Astrocyte of the spinal cord (primary cell): ENCODE measurements around the gene ADCY3.

ENCODE experiments used
- DNase-seq: peaks from one replicate; pipeline ENCODE4 v3.0.0; 2011; ENCODE audit warnings: low read depth, low spot score
- H3K4me3 ChIP-seq: 2 replicates; pipeline ENCODE4 v1.5.1; 2011; ENCODE audit warnings: low read depth, mild to moderate bottlenecking, low read length, moderate library complexity
- in situ Hi-C: cut with HindIII; loops from 2 replicates; pipeline ENCODE4 v1.10.0; 2017; ENCODE audit warnings: low sequenced_read_pairs
- TF ChIP-seq, protein P1 (sequence below): IDR thresholded peaks from 2 replicates; pipeline ENCODE4 v1.5.1; 2012; ENCODE audit warnings: low read depth, mild to moderate bottlenecking, low read length, inconsistent platforms

ADCY3 gene

GRCh38 chr2:24891201-24891600, 28.8 kb downstream of the ADCY3 start:
- TF ChIP-seq, protein P1, sequence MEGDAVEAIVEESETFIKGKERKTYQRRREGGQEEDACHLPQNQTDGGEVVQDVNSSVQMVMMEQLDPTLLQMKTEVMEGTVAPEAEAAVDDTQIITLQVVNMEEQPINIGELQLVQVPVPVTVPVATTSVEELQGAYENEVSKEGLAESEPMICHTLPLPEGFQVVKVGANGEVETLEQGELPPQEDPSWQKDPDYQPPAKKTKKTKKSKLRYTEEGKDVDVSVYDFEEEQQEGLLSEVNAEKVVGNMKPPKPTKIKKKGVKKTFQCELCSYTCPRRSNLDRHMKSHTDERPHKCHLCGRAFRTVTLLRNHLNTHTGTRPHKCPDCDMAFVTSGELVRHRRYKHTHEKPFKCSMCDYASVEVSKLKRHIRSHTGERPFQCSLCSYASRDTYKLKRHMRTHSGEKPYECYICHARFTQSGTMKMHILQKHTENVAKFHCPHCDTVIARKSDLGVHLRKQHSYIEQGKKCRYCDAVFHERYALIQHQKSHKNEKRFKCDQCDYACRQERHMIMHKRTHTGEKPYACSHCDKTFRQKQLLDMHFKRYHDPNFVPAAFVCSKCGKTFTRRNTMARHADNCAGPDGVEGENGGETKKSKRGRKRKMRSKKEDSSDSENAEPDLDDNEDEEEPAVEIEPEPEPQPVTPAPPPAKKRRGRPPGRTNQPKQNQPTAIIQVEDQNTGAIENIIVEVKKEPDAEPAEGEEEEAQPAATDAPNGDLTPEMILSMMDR, result no peak
- in situ Hi-C loops, result no loop called here
- DNase-seq, result no peak
- H3K4me3 ChIP-seq, result no peak overlapping the region

DNA sequence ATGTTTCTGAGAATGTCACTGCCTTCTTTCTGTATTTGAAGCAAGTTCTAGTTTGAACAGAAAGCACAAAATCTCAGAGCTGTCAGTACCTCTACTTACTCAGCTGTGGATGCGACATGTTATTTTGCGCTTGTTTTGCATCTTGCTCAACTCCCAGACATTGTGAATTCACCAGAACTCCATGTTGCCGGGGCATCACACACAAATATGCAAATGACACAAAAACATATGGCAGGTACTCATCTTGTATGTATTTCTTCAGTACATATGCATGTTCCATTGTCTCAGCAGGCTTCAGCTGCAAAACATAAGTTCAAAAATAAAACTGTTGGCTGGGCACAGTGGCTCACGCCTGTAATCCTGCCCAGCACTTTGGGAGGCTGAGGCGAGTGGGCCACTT, 30.8 kb downstream of the ADCY3 start:
- no peak overlapping the region for H3K4me3 ChIP-seq
- DNase-seq, result no peak
- in situ Hi-C loops, result no loop called here
- TF ChIP-seq, protein P1, result no peak

DNA sequence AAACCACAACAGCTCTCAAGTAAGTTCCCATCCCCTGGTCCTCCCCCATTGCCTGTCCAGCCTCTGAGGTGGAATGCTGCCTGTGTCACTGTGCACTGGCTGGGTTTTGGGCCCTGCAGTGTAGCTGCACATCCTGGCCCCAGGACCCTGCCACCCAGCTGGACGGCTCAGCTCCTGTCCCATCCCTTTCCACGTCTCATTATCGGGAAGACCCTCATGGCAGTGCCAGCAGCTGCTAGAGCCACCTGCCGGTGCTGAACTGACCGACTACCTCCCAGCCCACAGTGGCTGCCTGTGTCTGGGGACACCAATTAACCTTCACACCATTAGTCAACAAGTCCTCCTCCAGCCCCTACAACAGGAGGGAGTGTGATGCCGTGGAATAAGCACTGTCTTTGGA, 31.9 kb downstream of the ADCY3 start:
- TF ChIP-seq, protein P1, result no peak
- DNase-seq, result no peak
- no peak overlapping the region for H3K4me3 ChIP-seq
- in situ Hi-C loops, result no loop called here

DNA sequence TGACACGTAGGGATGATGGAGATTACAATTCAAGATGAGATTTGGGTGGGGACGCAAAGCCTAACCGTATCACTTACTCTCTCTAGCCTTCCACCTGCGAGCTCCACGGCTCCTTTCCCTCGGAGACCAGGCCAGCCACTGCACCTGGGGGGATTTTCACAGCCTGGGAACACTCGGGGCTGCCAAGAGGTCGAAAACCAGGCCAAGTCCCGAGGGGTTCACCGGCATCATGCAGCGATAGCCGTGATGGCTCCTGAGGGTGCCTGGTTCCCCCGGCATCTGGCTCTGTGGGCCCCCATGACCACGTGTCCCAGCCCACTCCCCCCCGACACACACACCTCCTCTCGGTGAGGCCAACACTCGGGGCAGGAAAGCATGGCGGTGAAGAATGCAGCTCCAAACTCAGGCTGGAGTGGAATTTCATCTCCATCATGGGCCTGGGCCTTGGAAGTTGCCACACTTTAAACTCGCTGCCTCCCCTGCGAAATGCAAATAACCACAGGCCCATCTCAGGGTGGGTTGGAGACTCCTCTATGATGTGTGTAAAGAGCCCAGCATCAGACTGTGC, 32.6 kb downstream of the ADCY3 start:
- TF ChIP-seq, protein P1, result no peak
- in situ Hi-C loops, result no loop called here
- no peak overlapping the region for H3K4me3 ChIP-seq
- no peak for DNase-seq

GRCh38 chr2:24886691-24887304, 33.2 kb downstream of the ADCY3 start:
- in situ Hi-C loops, result no loop called here
- TF ChIP-seq, protein P1, result no peak
- no peak overlapping the region for H3K4me3 ChIP-seq
- no peak for DNase-seq

DNA sequence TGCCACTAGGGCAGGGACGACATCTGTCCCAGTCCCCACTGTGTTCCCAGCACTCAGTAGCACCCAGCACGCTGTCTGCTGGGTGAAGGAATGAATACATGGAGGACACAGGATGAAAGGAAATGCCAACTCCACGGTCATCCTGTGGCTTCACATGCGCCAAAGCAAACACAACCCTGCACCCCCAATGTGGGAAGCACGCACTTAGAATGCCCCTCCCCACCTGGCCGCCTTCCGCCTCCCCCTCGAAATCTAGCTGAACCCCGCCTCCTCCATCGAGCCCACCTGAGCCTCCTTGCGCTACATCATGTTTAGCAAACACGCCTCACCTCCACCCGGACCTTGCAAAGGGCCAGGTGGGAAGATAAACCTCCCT, 33.9 kb downstream of the ADCY3 start:
- DNase-seq, result no peak
- in situ Hi-C loops, result no loop called here

More for the DNA sequence above, 33.9 kb downstream of the ADCY3 start:
- H3K4me3 ChIP-seq, result no peak overlapping the region
- TF ChIP-seq, protein P1, result no peak
